SU-DHL-6 (cell line): Measurements from ENCODE around the gene NADK2.

Experiments
- H2AFZ ChIP-seq: fragments of 200-600 bp; sonication (generic); 2 replicates; pipeline ENCODE4 v1.6.1; 2014; ENCODE audit warnings: low read depth, mild to moderate bottlenecking, moderate library complexity, mixed read lengths, antibody characterized with exemption, low read length; ENCODE audit not compliant: severe bottlenecking
- H3F3A ChIP-seq: fragments of 200-600 bp; shearing (Covaris generic); 2 replicates; pipeline ENCODE4 v1.6.0; 2016; ENCODE audit warnings: antibody characterized with exemption, mild to moderate bottlenecking; ENCODE audit not compliant: insufficient read depth
- H3K27ac ChIP-seq: fragments of 200-600 bp; sonication (generic); 2 replicates; pipeline ENCODE4 v1.5.1; 2016; ENCODE audit warnings: low read depth, mild to moderate bottlenecking, low read length, moderate library complexity, mixed read lengths
- H3K27me3 ChIP-seq: fragments of 200-600 bp; sonication (generic), shearing (Covaris generic); 2 replicates; pipeline ENCODE4 v1.6.0; 2014; ENCODE audit warnings: mild to moderate bottlenecking, low read length
- H3K36me3 ChIP-seq: fragments of 200-600 bp; sonication (generic); 2 replicates; pipeline ENCODE4 v1.6.1; 2014; ENCODE audit warnings: mild to moderate bottlenecking, low read length, mixed read lengths
- H3K4me2 ChIP-seq: fragments of 300-600, 200-600 bp; shearing (Covaris generic), sonication (generic); 2 replicates; pipeline ENCODE4 v1.6.0; 2014; ENCODE audit warnings: low read length, low read depth, mild to moderate bottlenecking; ENCODE audit not compliant: poor library complexity, severe bottlenecking
- H3K4me3 ChIP-seq: fragments of 200-600 bp; sonication (generic); 2 replicates; pipeline ENCODE4 v1.5.1; 2014; ENCODE audit warnings: antibody characterized with exemption, low read length, mild to moderate bottlenecking, mixed read lengths; ENCODE audit not compliant: insufficient read depth, poor library complexity, severe bottlenecking
- H3K79me2 ChIP-seq: fragments of 200-600 bp; sonication (generic); 2 replicates; pipeline ENCODE4 v1.6.1; 2014; ENCODE audit warnings: mild to moderate bottlenecking, low read length, moderate library complexity; ENCODE audit not compliant: insufficient read depth
- H3K9ac ChIP-seq: fragments of 200-600 bp; sonication (generic); 2 replicates; pipeline ENCODE4 v1.7.0; 2014; ENCODE audit warnings: mild to moderate bottlenecking, low read length
- H3K9me2 ChIP-seq: fragments of 200-600 bp; sonication (generic); replicated peaks from 2 replicates; pipeline ENCODE4 v1.6.1; 2014; ENCODE audit warnings: low read length; ENCODE audit not compliant: insufficient read depth
- H3K9me3 ChIP-seq: fragments of 200-600 bp; sonication (generic); 2 replicates; pipeline ENCODE4 v1.6.1; 2014; ENCODE audit warnings: low read length, mixed read lengths; ENCODE audit not compliant: insufficient read depth
- H4K20me1 ChIP-seq: fragments of 200-600 bp; sonication (generic); 2 replicates; pipeline ENCODE4 v1.6.1; 2014; ENCODE audit warnings: low read depth, mild to moderate bottlenecking, antibody characterized with exemption, low read length, moderate library complexity, mixed read lengths
- CTCF ChIP-seq: fragments of 200-600 bp; sonication (generic); IDR thresholded peaks from one replicate; pipeline ENCODE4 v1.5.1; 2017; ENCODE audit warnings: antibody characterized with exemption, mild to moderate bottlenecking, low read length, moderate library complexity; ENCODE audit not compliant: insufficient read depth, poor library complexity, severe bottlenecking
- EZH2phosphoT487 ChIP-seq: fragments of 200-600 bp; sonication (generic), shearing (Covaris generic); conservative IDR thresholded peaks from 2 replicates; pipeline ENCODE4 v1.6.1; 2018; ENCODE audit warnings: mild to moderate bottlenecking, antibody characterized with exemption, low read length, moderate library complexity, mixed read lengths

NADK2 gene

GRCh38 chr5:36174119-36174518, 67.6 kb downstream of the NADK2 start:
- H3K9ac ChIP-seq: no peak overlapping the region
- peaks cover 67% of the 10 kb centered on the region for H3K36me3 ChIP-seq
- 0 out of 2 replicates have a peak, but pooled peaks cover 7% of the 10 kb centered on the region for H3F3A ChIP-seq
- H3K9me2 ChIP-seq: no peaks in the 10 kb centered on the region
- TF ChIP-seq EZH2phosphoT487 (no peak), CTCF (no peak)
- H4K20me1 ChIP-seq: no peaks in the 10 kb centered on the region
- H3K4me2 ChIP-seq: no peak overlapping the region
- H3K4me3 ChIP-seq: no peak overlapping the region
- H3K27ac ChIP-seq: no peak overlapping the region
- no peaks in the 10 kb centered on the region for H3K9me3 ChIP-seq
- no peak overlapping the region for H2AFZ ChIP-seq
- H3K27me3 ChIP-seq: no peaks in the 10 kb centered on the region
- no peaks in the 10 kb centered on the region for H3K79me2 ChIP-seq

- Histone ChIP-seq H3K9ac (no peak overlapping the region), H3K4me2 (no peak overlapping the region), H3F3A (0 out of 2 replicates have a peak, but pooled peaks cover 7% of the 10 kb centered on the region), H3K27ac (no peak overlapping the region), H3K4me3 (no peak overlapping the region), H3K36me3 (peaks cover 60% of the 10 kb centered on the region), H3K27me3 (no peaks in the 10 kb centered on the region), H3K9me3 (no peaks in the 10 kb centered on the region), H3K79me2 (no peaks in the 10 kb centered on the region), H3K9me2 (no peaks in the 10 kb centered on the region), H2AFZ (no peak overlapping the region), H4K20me1 (no peaks in the 10 kb centered on the region)
- TF ChIP-seq CTCF (no peak), EZH2phosphoT487 (no peak)
These were observed 68.3 kb downstream of the NADK2 start for GRCh38 chr5:36173426-36173825.

- Histone ChIP-seq H3K36me3 (peaks cover 52% of the 10 kb centered on the region), H4K20me1 (no peaks in the 10 kb centered on the region), H3K27ac (no peak overlapping the region), H3F3A (0 out of 2 replicates have a peak, but pooled peaks cover 7% of the 10 kb centered on the region), H3K9ac (no peak overlapping the region), H3K9me3 (no peaks in the 10 kb centered on the region), H3K9me2 (no peaks in the 10 kb centered on the region), H3K79me2 (no peaks in the 10 kb centered on the region), H2AFZ (no peak overlapping the region), H3K4me3 (no peak overlapping the region), H3K4me2 (no peak overlapping the region), H3K27me3 (no peaks in the 10 kb centered on the region)
- TF ChIP-seq CTCF: no peak
These were observed 69.1 kb downstream of the NADK2 start for GRCh38 chr5:36172599-36172998.
